ENCODE results near the gene CYFIP1. TPM values are rescaled to one million over a fixed set of nuclear protein-coding genes. Genes with fewer than 3 reads are reported as not detected.

The CYFIP1 gene
- total and polyA plus RNA-seq, 9 of the 15 experiments (the other 6 are each of a cell fraction or from before 2014, with no cell fraction given), result 3.8 to 59.8 (median 28.3) TPM

DNA sequence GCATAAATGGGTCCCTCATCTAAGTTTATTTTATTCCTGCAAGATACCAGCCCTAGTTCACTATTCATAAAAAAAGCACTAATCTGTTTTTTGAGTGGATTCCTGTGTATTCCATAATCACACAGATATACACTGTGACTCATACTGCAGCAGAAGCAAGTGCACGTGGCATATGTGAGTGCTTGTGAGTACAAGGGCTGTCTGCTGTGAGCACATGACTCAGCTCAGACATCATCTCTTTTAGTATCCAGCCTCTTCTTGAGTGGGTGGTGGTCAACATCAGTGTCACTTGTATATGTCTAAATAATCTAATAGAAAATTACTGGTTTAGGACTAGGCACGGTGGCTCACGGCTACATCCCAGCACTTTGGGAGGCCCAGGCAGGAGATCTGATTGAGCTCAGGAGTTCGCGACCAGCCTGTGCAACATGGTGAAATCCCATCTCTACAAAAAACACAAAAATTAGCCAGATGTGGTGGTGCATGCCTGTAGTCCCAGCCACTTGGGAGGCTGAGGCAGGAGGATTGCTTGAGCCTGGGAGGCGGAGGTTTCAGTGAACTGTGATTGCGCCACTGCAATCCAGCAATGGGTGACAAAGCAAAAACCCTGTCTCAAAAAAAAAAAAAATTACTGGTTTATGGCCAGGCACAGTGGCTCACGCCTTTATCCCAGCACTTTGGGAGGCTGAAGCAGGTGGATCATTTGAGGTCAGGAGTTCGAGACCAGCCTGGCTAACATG is 91.9 kb downstream of the CYFIP1 start (continued):
- TF ChIP-seq SRSF1 (IDR thresholded peaks at IDR 0.05; ENCODE audit: low read depth, low read length), result no peak
- no peak for TF ChIP-seq ZNF696 (CRISPR knock-in tag; conservative IDR thresholded peaks at IDR 0.05)
- no peak for TF ChIP-seq MCM5 (IDR thresholded peaks at IDR 0.05; ENCODE audit: low read depth)
- TF ChIP-seq ARNT (IDR thresholded peaks at IDR 0.05), result no peak
- TF ChIP-seq SMARCE1 (IDR thresholded peaks at IDR 0.05), result no peak
- TF ChIP-seq HMG20A (CRISPR knock-in tag; conservative IDR thresholded peaks at IDR 0.05), result no peak
- TF ChIP-seq CBX8 (IDR thresholded peaks at IDR 0.05; ENCODE audit: borderline replicate concordance, extremely low read depth, low read depth, low read length, poor library complexity, severe bottlenecking), result no peak
- TF ChIP-seq SRF (CRISPR knock-in tag; IDR thresholded peaks at IDR 0.05), result no peak
- TF ChIP-seq MCM7 (IDR thresholded peaks at IDR 0.05), result no peak
- TF ChIP-seq PML (IDR thresholded peaks at IDR 0.05; ENCODE audit: low read length), result no peak
- no peak for TF ChIP-seq CBX5 (IDR thresholded peaks at IDR 0.05; ENCODE audit: borderline replicate concordance, low read depth)
- TF ChIP-seq ZNF766 (CRISPR knock-in tag; conservative IDR thresholded peaks at IDR 0.05), result no peak
- TF ChIP-seq, protein P1, sequence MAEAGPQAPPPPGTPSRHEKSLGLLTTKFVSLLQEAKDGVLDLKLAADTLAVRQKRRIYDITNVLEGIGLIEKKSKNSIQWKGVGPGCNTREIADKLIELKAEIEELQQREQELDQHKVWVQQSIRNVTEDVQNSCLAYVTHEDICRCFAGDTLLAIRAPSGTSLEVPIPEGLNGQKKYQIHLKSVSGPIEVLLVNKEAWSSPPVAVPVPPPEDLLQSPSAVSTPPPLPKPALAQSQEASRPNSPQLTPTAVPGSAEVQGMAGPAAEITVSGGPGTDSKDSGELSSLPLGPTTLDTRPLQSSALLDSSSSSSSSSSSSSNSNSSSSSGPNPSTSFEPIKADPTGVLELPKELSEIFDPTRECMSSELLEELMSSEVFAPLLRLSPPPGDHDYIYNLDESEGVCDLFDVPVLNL (CRISPR knock-in tag; IDR thresholded peaks at IDR 0.05; ENCODE audit: low read depth), result no peak
- no peak for TF ChIP-seq ZNF121 (CRISPR knock-in tag; conservative IDR thresholded peaks at IDR 0.05)
- TF ChIP-seq, protein P2, sequence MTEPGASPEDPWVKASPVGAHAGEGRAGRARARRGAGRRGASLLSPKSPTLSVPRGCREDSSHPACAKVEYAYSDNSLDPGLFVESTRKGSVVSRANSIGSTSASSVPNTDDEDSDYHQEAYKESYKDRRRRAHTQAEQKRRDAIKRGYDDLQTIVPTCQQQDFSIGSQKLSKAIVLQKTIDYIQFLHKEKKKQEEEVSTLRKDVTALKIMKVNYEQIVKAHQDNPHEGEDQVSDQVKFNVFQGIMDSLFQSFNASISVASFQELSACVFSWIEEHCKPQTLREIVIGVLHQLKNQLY (CRISPR knock-in tag; conservative IDR thresholded peaks at IDR 0.05), result no peak
- TF ChIP-seq, protein P3, sequence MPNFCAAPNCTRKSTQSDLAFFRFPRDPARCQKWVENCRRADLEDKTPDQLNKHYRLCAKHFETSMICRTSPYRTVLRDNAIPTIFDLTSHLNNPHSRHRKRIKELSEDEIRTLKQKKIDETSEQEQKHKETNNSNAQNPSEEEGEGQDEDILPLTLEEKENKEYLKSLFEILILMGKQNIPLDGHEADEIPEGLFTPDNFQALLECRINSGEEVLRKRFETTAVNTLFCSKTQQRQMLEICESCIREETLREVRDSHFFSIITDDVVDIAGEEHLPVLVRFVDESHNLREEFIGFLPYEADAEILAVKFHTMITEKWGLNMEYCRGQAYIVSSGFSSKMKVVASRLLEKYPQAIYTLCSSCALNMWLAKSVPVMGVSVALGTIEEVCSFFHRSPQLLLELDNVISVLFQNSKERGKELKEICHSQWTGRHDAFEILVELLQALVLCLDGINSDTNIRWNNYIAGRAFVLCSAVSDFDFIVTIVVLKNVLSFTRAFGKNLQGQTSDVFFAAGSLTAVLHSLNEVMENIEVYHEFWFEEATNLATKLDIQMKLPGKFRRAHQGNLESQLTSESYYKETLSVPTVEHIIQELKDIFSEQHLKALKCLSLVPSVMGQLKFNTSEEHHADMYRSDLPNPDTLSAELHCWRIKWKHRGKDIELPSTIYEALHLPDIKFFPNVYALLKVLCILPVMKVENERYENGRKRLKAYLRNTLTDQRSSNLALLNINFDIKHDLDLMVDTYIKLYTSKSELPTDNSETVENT (CRISPR knock-in tag; IDR thresholded peaks at IDR 0.05), result no peak
- TF ChIP-seq KDM5B (IDR thresholded peaks at IDR 0.05; ENCODE audit: insufficient replicate concordance, low read depth, low read length), result no peak

All from K562 (cell line).